GM08714 (cell line): ENCODE results near the gene BCL2L11.

Experiments used
- H3K4me3 ChIP-seq: fragments of 200-500 bp; sonication (Bioruptor generic); 2 replicates; pipeline ENCODE4 v1.5.1; 2014; ENCODE audit warnings: mild to moderate bottlenecking, low read length, inconsistent platforms
- ZNF274 ChIP-seq: IDR thresholded peaks from 2 replicates; pipeline ENCODE4 v1.6.1; 2012; ENCODE audit warnings: mild to moderate bottlenecking, low read depth, low read length

Gene BCL2L11

DNA sequence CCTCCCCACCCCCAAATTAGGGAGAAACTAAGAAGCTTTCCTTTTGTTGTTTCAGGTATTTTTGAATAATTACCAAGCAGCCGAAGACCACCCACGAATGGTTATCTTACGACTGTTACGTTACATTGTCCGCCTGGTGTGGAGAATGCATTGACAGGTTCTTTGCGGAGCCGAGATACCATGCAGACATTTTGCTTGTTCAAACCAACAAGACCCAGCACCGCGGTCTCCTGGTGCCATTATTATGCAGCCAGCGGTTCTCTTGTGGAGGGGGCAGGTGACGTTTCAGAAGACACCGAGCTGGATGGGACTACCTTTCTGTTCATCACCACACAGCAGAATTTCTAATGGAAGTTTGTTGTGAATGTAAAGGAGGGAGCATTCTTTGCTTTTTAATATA, 43.4 kb downstream of the BCL2L11 start:
- no peak overlapping the region for H3K4me3 ChIP-seq
- TF ChIP-seq ZNF274: no peak

DNA sequence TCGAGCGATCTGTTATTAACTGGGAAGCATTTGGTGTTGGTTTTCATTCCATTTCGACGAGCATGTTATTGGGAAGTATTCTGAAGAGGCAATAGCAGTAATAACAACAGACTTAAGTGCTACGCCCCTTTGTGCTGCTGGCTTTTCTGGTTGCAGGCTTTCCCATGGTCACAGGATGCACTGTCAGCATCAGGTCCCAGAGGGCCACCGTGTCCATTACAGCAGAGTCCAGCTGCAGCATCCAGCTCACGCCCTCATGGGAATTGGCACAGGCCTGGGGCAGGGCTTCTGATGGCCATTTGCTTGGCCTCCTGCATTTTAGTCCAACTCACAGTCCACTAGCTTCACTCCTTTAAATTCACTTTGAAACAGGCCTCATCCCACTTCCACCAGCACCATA, 44.4 kb downstream of the BCL2L11 start:
- TF ChIP-seq ZNF274: no peak
- no peak overlapping the region for H3K4me3 ChIP-seq

DNA sequence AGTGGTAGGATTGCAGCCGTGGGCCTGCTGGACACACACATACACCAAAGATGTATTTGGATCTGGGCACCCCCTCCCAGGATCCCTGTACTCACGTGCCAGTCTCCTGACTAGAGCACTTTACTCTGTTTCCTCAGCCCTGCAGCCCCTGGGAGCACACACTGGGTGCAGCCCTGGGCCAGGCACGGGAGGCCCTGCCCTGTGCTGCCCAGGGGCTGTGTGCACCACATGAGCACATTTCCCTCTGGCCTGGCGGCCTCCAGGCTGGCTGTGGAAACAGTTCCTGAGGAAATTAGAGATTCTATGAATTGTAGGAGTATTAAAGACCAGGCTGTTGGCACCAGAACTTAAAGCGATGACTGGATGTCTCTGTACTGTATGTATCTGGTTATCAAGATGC, 45.4 kb downstream of the BCL2L11 start:
- no peak for TF ChIP-seq ZNF274
- no peak overlapping the region for H3K4me3 ChIP-seq

DNA sequence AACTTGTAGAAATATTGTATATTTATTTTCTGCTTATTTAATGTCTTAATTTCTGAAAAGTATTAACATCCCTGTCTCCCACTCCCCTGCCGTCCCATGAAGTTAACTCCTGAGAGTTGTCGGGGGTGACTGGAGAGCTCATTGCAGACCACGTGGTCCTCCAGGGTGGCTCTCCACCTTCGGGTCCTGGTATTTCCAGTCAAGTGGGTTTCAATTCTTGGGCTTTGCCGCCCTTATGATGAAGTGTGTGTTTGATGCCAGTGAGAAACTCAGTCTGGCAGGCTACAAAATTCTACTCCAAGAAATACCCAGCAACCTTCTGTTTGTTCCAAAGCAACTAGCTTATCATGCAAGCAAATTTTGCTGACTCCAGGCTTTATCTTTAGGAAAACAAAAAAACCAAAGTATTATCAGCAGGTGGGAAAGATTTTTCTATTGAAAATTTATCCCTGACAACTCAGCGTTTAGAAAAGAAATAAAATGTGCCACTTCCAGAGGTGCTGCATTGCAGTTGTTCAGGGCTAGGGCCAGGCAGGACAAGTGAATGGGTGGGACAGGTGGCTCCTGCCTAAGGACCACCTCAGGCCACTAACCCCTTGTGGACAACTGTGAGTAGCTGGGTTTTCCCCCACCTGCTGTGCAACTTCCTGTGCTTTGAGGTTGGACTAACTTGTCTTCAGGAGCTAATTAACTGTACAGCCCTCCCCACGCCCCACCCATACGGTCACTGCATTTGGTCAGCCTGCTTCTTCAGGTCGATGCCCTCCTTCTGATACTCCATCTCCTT, 46.6 kb downstream of the BCL2L11 start:
- TF ChIP-seq ZNF274: no peak
- no peak overlapping the region for H3K4me3 ChIP-seq

DNA sequence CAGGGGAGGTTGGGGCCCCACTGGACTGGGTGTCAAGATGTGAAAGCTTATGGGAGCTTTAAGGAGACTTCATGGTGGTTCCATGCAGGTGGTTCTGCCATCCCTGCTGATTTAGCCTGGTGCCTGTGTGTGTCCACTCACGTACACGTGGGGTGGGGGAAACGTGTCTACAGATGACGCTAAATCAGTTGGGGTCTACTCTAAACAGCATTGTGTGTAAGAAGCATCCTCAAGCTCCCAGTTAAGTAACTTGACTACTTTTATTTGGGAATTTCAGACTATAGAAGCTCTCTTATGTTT, 47.1 kb downstream of the BCL2L11 start:
- TF ChIP-seq ZNF274: no peak
- H3K4me3 ChIP-seq: no peak overlapping the region

DNA sequence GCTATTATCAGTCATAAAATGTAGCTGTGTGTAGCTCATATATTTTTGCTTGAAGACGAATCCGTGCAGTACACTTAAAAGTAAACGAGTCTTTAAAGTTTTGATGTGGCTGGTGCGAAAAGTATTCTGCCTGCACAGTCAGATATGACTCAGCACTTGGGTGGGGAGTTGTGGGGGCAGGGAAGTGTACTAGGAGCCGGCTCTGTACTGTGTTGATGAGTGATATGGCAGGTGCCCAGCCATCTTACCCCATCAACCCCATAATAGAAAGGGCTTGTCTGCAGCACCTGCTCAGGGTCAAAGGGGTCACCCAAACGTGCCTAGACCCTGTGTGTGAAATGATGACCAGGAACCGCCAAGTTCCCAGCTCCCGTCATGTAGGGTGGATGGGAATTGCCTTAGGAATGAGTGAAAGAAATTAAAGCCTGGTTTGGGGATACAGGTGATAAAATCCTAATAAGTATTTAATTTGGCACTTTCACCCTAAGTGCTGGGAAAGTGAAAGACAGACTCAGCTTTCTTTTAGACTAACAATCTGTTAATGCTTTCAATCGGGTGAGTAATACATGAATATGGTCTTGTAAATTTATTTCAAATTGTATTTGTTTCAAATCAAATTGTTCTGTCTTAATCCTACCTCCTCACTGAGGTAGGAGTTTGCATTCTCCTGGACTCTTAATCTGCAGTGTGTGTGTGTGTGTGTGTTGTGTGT, 48.0 kb downstream of the BCL2L11 start:
- H3K4me3 ChIP-seq: no peak overlapping the region
- no peak for TF ChIP-seq ZNF274

DNA sequence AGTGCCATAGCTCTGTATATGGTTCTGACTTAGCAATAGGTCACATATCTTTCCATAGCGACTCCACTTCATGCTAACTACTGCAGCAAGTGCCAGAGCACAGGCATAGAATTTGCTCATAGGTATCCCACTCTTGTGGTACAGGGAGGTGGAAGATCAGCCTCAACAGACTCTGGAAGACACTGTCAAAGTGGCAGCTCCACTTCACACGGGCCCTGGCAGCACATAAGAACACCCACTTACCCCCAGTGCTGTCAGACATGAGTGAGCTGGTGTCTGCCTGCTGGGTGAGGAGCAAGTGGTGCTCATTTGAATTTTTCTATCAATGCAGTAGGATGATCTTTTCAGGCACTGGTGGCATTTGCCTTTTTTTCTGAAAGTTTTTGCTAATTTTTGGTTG, 48.6 kb downstream of the BCL2L11 start:
- H3K4me3 ChIP-seq: no peak overlapping the region
- TF ChIP-seq ZNF274: no peak

DNA sequence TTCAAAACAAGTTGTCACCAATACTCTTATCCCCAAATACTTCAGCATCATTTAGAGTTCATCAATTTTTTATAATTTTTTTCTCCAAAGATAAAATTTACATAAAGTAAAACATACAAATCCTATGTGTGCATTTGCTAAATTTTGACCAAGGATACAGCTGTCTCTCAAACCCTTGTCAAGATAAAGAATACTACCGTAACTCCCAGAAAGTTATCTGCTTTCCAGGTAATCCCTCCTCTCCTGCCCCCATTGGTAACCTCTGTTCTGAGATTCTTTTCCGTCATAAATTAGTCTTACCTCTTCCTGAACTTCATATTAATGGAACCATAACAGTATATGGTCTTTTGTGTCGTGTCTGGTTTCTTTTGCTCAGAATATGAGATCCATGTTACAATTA, 49.2 kb downstream of the BCL2L11 start:
- no peak overlapping the region for H3K4me3 ChIP-seq
- no peak for TF ChIP-seq ZNF274

DNA sequence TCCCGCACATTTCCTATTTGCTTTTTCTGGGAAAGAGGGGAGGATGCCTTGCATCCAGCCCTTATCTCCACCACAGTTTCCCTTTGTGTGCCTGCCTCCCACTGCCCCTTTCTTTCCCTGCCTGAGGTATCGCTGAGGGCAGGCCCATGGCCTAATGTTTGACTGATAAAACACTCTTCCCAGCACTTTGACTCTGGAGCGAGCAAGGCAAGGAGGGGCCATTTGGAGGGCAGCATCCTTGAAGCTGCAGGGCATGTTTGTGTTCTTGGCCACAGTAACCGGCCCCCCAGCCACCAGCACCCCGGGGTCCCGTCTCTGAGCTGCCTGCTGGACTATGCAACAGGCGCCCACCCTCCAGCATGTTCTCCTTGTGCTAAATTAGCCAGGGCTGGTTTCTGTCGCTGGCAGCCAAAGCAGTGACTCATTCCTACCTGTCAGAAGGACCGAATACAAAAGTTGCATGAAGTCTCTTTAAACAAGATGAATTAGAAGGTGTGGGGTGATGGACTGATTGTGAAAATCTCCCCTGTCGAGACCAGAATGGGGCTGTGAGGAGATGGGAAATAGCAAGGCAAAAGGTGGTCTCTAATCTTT, 50.7 kb downstream of the BCL2L11 start:
- no peak for TF ChIP-seq ZNF274
- H3K4me3 ChIP-seq: no peak overlapping the region

DNA sequence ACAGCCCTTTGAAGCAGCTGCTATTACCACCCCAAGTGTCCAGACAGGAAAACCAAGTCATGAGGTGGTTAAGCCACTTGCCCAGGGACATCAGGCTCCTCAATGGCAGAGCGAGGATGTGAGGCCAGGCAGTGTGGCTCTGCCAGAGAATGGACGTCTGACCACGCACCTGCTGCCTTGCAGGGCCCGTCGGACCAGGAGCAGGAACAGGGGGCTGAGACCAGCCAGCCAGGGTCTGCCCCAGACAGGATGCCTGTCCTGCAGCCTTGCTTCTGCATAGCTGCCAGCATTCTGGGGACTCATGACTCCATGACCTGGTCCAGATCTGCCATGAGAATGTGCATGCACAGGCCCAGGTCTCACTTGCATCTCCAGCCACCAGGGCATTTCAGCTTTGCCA, 52.0 kb downstream of the BCL2L11 start:
- no peak for TF ChIP-seq ZNF274

DNA sequence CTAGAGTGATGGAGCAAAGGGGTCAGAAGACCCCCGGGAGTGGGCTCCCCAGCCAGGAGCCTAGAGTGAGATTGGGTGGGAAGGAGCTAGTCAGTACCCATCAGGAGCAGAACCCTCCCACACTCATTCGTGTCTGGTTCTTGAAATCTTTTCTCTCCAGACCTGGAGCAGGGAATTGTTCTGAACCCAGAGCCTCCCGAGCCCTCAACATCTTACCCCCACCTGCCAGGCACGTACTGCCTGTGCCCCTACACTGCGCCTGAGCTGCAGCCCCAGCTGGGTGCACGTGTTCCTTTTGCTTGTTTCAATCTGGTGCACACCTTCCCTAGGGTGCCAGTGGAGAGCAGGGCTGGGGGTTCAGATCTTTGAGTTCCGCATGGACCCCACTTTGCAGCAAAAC, 52.6 kb downstream of the BCL2L11 start:
- no peak overlapping the region for H3K4me3 ChIP-seq
- TF ChIP-seq ZNF274: no peak

More for the DNA sequence above, 52.0 kb downstream of the BCL2L11 start:
- no peak overlapping the region for H3K4me3 ChIP-seq

DNA sequence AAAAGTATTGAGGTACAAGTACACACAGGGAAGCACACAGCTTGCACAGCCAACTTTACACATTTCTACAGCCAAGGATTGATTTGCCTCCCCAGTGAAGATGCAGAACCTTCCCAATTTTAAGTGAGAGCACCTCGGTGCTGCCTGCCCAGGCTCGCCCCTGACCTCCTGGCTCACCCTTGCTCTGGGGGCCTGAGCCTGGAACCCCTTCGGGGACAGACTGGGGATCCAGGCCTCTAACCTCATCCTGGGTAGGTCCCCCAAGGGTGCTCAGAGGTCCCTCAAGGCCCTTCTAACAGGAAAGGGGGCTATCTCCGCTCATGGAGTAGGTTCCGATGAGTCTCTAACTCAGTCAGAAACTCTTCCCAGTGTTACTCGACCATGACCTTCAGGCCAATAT, 53.1 kb downstream of the BCL2L11 start:
- H3K4me3 ChIP-seq: no peak overlapping the region
- TF ChIP-seq ZNF274: no peak

DNA sequence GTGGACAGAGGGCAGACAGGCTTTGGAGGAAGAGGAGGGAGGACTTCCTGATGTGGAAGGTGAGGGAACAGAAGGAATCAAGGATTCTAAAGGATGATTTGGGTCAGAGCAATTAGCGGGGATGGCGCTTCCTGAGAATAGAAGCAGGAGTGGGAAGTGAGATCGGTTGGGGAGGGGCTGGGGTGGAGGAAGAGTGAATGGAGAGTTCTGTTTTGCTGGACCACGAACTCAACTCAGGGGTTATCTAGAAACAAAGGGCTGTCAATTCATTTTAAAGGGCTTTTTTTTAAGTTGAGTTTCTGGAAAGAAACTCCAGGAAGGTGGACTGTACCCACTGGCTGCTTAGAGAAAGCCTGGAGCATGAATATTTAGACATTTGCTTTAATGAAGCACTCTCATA, 54.9 kb downstream of the BCL2L11 start:
- H3K4me3 ChIP-seq: no peak overlapping the region
- no peak for TF ChIP-seq ZNF274

DNA sequence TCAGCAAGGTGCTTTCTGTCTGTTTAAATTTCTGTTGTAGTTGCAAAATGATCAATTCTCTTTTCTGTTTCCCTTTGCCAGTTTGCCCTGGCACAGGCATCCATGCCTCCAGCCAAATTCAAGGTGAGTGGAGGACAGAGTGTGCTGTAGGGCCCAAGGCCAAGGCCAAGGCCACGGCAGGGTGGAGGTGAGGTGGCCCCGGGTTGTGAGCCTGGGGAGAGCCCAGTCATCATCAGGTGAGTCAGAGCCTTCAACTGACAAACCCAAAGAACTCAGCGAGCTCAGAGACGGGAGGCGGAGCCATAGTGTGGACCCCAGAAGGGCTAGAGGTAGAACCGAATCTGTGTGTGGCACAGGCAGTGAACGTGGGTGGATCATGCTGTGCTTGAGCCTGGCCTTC, 55.7 kb downstream of the BCL2L11 start:
- TF ChIP-seq ZNF274: no peak
- H3K4me3 ChIP-seq: no peak overlapping the region

DNA sequence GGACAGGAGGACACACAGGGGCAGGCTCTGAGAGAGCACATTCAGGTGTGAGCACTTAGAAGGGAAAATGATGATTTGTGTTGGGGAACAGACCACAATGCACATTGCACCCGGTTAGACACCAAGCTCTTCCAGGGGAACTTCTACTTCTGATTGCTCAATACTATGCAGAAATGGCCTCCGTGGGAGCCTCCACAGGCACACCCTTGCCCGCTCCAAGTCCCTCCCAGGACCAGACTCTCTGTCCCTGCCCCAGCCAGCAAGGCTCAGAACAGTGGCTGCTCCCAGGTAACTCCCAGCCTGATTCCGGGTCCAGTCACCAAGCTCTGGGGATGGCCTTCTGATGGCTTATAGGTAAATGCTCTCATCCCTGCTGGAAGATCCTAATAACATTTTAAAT, 56.2 kb downstream of the BCL2L11 start:
- TF ChIP-seq ZNF274: no peak
- H3K4me3 ChIP-seq: no peak overlapping the region

DNA sequence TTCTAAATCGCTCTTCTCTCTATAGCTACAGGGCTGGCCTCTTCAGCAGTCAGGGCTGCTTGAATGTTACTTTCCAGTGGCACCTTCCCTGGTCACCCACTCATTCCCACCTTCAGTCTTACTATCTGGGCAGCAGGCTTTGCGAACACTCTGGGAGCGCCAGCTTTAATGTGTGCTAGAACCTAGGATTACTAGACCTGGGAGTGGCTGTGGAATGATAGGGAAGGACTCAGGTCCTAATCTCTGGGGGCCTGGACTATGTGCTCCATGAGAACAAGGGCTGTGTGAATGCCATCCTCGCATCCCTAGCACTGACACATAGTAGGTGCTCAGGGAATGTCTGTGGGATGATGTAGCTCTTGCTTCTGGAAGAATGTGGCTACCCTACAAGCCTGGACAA, 57.6 kb downstream of the BCL2L11 start:
- TF ChIP-seq ZNF274: no peak
- H3K4me3 ChIP-seq: no peak overlapping the region
